CD14-positive monocyte (primary cell): ENCODE data around the gene UGT1A10. TPM values are rescaled to one million over a fixed set of nuclear protein-coding genes. Genes with fewer than 3 reads are reported as not detected.

Experiments
- DNase-seq, 3 donors: peaks; one replicate each; pipeline ENCODE4 v3.0.0-alpha.2; 2011 to 2022
- H2AFZ ChIP-seq: 2 replicates; pipeline ENCODE4 v1.6.0; 2012; ENCODE audit warnings: mild to moderate bottlenecking, low read depth, low read length, inconsistent platforms; ENCODE audit not compliant: insufficient read depth, poor library complexity, severe bottlenecking
- H3K27ac ChIP-seq, 2 donors: 1 replicate in 1 of 2; 2 replicates in 1 of 2; pipeline ENCODE4 v1.5.1; 2012 to 2013; ENCODE audit warnings: low read length in 2 of 2, control low read depth in 1 of 2, inconsistent platforms in 1 of 2, low read depth in 1 of 2, mild to moderate bottlenecking in 1 of 2
- H3K27me3 ChIP-seq, 2 donors: one replicate each; pipeline versions ENCODE4 v1.6.0 to v1.6.1; 2011 to 2013; ENCODE audit warnings: low read length in 2 of 2; ENCODE audit not compliant: control insufficient read depth in 2 of 2, insufficient read depth in 2 of 2
- H3K36me3 ChIP-seq, 2 donors: replicated peaks in 1 of 2; 1 replicate in 1 of 2; 2 replicates in 1 of 2; pipeline versions ENCODE4 v1.5.1 to v1.6.1; 2012 to 2013; ENCODE audit warnings: low read length in 2 of 2, control low read depth in 1 of 2, inconsistent platforms in 1 of 2, mild to moderate bottlenecking in 1 of 2; ENCODE audit not compliant: insufficient read depth in 2 of 2, control insufficient read depth in 1 of 2
- H3K4me1 ChIP-seq, 2 donors: 1 replicate in 1 of 2; 2 replicates in 1 of 2; pipeline versions ENCODE4 v1.5.1 to v1.6.1; 2012 to 2013; ENCODE audit warnings: low read length in 2 of 2, control low read depth in 1 of 2, inconsistent platforms in 1 of 2, mild to moderate bottlenecking in 1 of 2, moderate library complexity in 1 of 2; ENCODE audit not compliant: insufficient read depth in 2 of 2, control insufficient read depth in 1 of 2
- H3K4me2 ChIP-seq: replicated peaks from 2 replicates; pipeline ENCODE3; 2012; ENCODE audit warnings: low read length, moderate library complexity, mild to moderate bottlenecking; ENCODE audit not compliant: poor library complexity, severe bottlenecking; ENCODE audit errors: extremely low read depth
- H3K4me3 ChIP-seq, 3 experiments: fragments of 200-600 bp in 1 of 3; sonication (generic) in 1 of 3; replicated peaks in 1 of 3; 1 replicate in 2 of 3; 2 replicates in 1 of 3; pipeline ENCODE4 v1.5.1; 2011 to 2013; ENCODE audit warnings: low read length in 3 of 3, mild to moderate bottlenecking in 3 of 3, control low read depth in 2 of 3, low read depth in 2 of 3, inconsistent platforms in 1 of 3, moderate library complexity in 1 of 3
- H3K79me2 ChIP-seq: 2 replicates; pipeline ENCODE4 v1.6.0; 2012; ENCODE audit warnings: mild to moderate bottlenecking, control low read depth, inconsistent platforms, low read length, moderate library complexity; ENCODE audit not compliant: insufficient read depth
- H3K9ac ChIP-seq: 2 replicates; pipeline ENCODE4 v1.6.0; 2017; ENCODE audit warnings: low read length, mild to moderate bottlenecking; ENCODE audit not compliant: insufficient read depth, poor library complexity, severe bottlenecking
- H3K9me3 ChIP-seq, 2 donors: replicated peaks in 1 of 2; 1 replicate in 1 of 2; 2 replicates in 1 of 2; pipeline versions ENCODE4 v1.5.1 to v1.6.1; 2012 to 2013; ENCODE audit warnings: low read length in 2 of 2, control low read depth in 1 of 2; ENCODE audit not compliant: control insufficient read depth in 1 of 2, insufficient read depth in 1 of 2
- H4K20me1 ChIP-seq: 2 replicates; pipeline ENCODE4 v1.6.0; 2012; ENCODE audit warnings: mild to moderate bottlenecking, low read length, control low read depth, moderate library complexity; ENCODE audit not compliant: insufficient read depth
- H3K27ac Mint-ChIP-seq, 7 donors: one replicate each; pipeline ENCODE4 v1.8.0; 2020; ENCODE audit warnings: mild to moderate bottlenecking in 7 of 7, mixed read lengths in 7 of 7, moderate library complexity in 6 of 7, inconsistent platforms in 2 of 7
- H3K27me3 Mint-ChIP-seq, 3 donors: one replicate each; pipeline ENCODE4 v1.8.0; 2021 to 2022; ENCODE audit warnings: low read depth in 3 of 3, mild to moderate bottlenecking in 3 of 3, mixed read lengths in 3 of 3, moderate library complexity in 3 of 3, inconsistent platforms in 1 of 3
- H3K36me3 Mint-ChIP-seq, 2 donors: one replicate each; pipeline ENCODE4 v1.8.0; 2020; ENCODE audit warnings: mixed read lengths in 2 of 2, inconsistent platforms in 1 of 2, mild to moderate bottlenecking in 1 of 2
- H3K4me1 Mint-ChIP-seq: one replicate; pipeline ENCODE4 v1.8.0; 2020; ENCODE audit warnings: mild to moderate bottlenecking, mixed read lengths
- H3K4me3 Mint-ChIP-seq, 2 donors: one replicate each; pipeline ENCODE4 v1.8.0; 2020; ENCODE audit warnings: mild to moderate bottlenecking in 2 of 2, mixed read lengths in 2 of 2, moderate library complexity in 1 of 2
- H3K9me3 Mint-ChIP-seq, 7 donors: one replicate each; pipeline ENCODE4 v1.8.0; 2020 to 2022; ENCODE audit warnings: mixed read lengths in 7 of 7, mild to moderate bottlenecking in 6 of 7, moderate library complexity in 6 of 7, inconsistent platforms in 2 of 7
- CTCF ChIP-seq: fragments of 200-600 bp; IDR thresholded peaks from one replicate; pipeline ENCODE4 v1.8.0; 2022; ENCODE audit warnings: antibody characterized with exemption, mild to moderate bottlenecking
- WGBS: methylation state at CpG from one replicate; pipeline ENCODE4 v1.1.5; 2013; ENCODE audit warnings: missing lambda C conversion rate; ENCODE audit not compliant: insufficient coverage; 5-methylcytosine and 5-hydroxymethylcytosine counted together
- intact Hi-C, 2 donors: fragments of 100-400 bp; cut with micrococcal nuclease; formaldehyde crosslinking; loops; one replicate each; pipeline versions ENCODE4 v1.15.0 to v1.15.1; 2023
- polyA plus RNA-seq, 3 donors: library from polyadenylated mRNA; depleted of rRNA in 1 of 3; unstranded in 2 of 3; stranded (reverse) in 1 of 3; fragments of 300-500 nt in 2 of 3; fragments of >200 nt in 1 of 3; fragmentation: Illumina TruSeq in 2 of 3; gene quantifications; 1 replicate in 2 of 3; 2 replicates in 1 of 3; pipeline ENCODE4 v1.2.3, GENCODE V29; 2012 to 2021

Gene UGT1A10
- polyA plus RNA-seq, 3 donors = not detected

GRCh38 chr2:233758849-233759248, 122.6 kb downstream of the UGT1A10 start:
- Histone ChIP-seq H4K20me1 (no peaks in the 10 kb centered on the region), H3K4me1 (no peaks in the 10 kb centered on the region), H3K79me2 (no peaks in the 10 kb centered on the region), H3K4me3 (no peak overlapping the region), H3K27ac (no peak overlapping the region), H3K9ac (no peak overlapping the region), H2AFZ (no peak overlapping the region), H3K36me3 (no peaks in the 10 kb centered on the region), H3K27me3 (no peaks in the 10 kb centered on the region), H3K4me2 (no peak overlapping the region), H3K9me3 (peaks cover 0 to 4% of the 10 kb centered on the region in 2 donors)
- Mint-ChIP-seq H3K4me3 (no peak overlapping the region), H3K9me3 (peaks cover 0 to 11% (median 4%) of the 10 kb centered on the region in 7 donors), H3K4me1 (no peaks in the 10 kb centered on the region), H3K27ac (no peak overlapping the region), H3K27me3 (peaks cover 0 to 2% (median 0%) of the 10 kb centered on the region in 3 donors), H3K36me3 (no peaks in the 10 kb centered on the region)
- intact Hi-C loops = no loop called here
- WGBS = 100% methylated on average over 1 of the region's 2 CpGs
- TF ChIP-seq CTCF = no peak
- DNase-seq = no peak

GRCh38 chr2:233760043-233760442, 123.8 kb downstream of the UGT1A10 start, which contains the start of gene UGT1A1:
TSS of gene UGT1A1 (plus strand) at chr2:233760270. CDS start at chr2:233760288, 18 bp downstream.
- no peak within 1 kb of the TSS for H3K27ac ChIP-seq
- DNase-seq = no peak
- no peak within 1 kb of the TSS for H3K4me3 ChIP-seq
- H3K4me1 ChIP-seq = no peaks in the 10 kb centered on the region
- H3K27me3 Mint-ChIP-seq = peaks cover 0 to 2% (median 2%) of the 10 kb centered on the region in 3 donors
- H3K9ac ChIP-seq = no peak within 1 kb of the TSS
- no peaks in the 10 kb centered on the region for H3K79me2 ChIP-seq
- H3K4me3 Mint-ChIP-seq = no peak within 1 kb of the TSS
- no peak within 1 kb of the TSS for H3K4me2 ChIP-seq
- H3K27me3 ChIP-seq = no peaks in the 10 kb centered on the region
- H4K20me1 ChIP-seq = no peaks in the 10 kb centered on the region
- H3K36me3 Mint-ChIP-seq = no peaks in the 10 kb centered on the region
- no peak within 1 kb of the TSS for H2AFZ ChIP-seq
- H3K36me3 ChIP-seq = no peaks in the 10 kb centered on the region
- peaks cover 0 to 7% (median 1%) of the 10 kb centered on the region in 7 donors for H3K9me3 Mint-ChIP-seq
- H3K27ac Mint-ChIP-seq = no peak within 1 kb of the TSS
- TF ChIP-seq CTCF = no peak
- H3K4me1 Mint-ChIP-seq = no peaks in the 10 kb centered on the region
- intact Hi-C loops = no loop called here
- WGBS = 83% methylated on average over 3 of the region's 6 CpGs
- peaks cover 0 to 2% of the 10 kb centered on the region in 2 donors for H3K9me3 ChIP-seq
